Naive thymus-derived CD4-positive, alpha-beta T cell (primary cell): Measurements from ENCODE around the gene LOXL3. TPM values are rescaled to one million over a fixed set of nuclear protein-coding genes. Genes with fewer than 3 reads are reported as not detected.

Experiments
- ATAC-seq: fragments of 150-1000 bp; cut with Tn5 transposase; 2 replicates; pipeline ENCODE4 v1.10.0; 2021; ENCODE audit warnings: mild to moderate bottlenecking, moderate library complexity
- CTCF ChIA-PET: fragments of 350-600 bp; sonication (Branson Sonifier 250); formaldehyde crosslinking; loops from one replicate; lab custom pipeline; 2021; ENCODE audit warnings: antibody characterized with exemption; lab: Charles Lee
- POLR2A ChIA-PET: fragments of 350-600 bp; sonication (Branson Sonifier 250); formaldehyde crosslinking; loops from one replicate; lab custom pipeline; 2021; ENCODE audit warnings: antibody characterized with exemption, inconsistent platforms; lab: Charles Lee
- DNase-seq, 9 donors: peaks; one replicate each; pipeline versions ENCODE4 v3.0.0 to v3.0.0-alpha.2; 2020 to 2022; ENCODE audit warnings: mixed read lengths in 1 of 9
- H3K27ac ChIP-seq: one replicate; pipeline ENCODE4 v1.7.0; 2013; ENCODE audit warnings: mild to moderate bottlenecking, low read depth, low read length, moderate library complexity
- H3K27me3 ChIP-seq, 2 donors: one replicate each; pipeline ENCODE4 v1.7.0; 2013; ENCODE audit warnings: low read length in 2 of 2, mild to moderate bottlenecking in 2 of 2, moderate library complexity in 2 of 2; ENCODE audit not compliant: control insufficient read depth in 2 of 2, insufficient read depth in 2 of 2
- H3K36me3 ChIP-seq, 3 experiments: 1 replicate in 2 of 3; 2 replicates in 1 of 3; pipeline ENCODE4 v1.7.0; 2013; ENCODE audit warnings: low read length in 3 of 3, mild to moderate bottlenecking in 3 of 3, moderate library complexity in 1 of 3; ENCODE audit not compliant: insufficient read depth in 3 of 3, control insufficient read depth in 2 of 3
- H3K4me1 ChIP-seq, 2 donors: one replicate each; pipeline ENCODE4 v1.7.0; 2013; ENCODE audit warnings: low read length in 2 of 2, mild to moderate bottlenecking in 2 of 2, moderate library complexity in 1 of 2; ENCODE audit not compliant: control insufficient read depth in 2 of 2, insufficient read depth in 2 of 2
- H3K4me3 ChIP-seq: 2 replicates; pipeline ENCODE4 v1.7.0; 2013; ENCODE audit warnings: mild to moderate bottlenecking, low read length
- H3K9me3 ChIP-seq, 3 experiments: 1 replicate in 2 of 3; 2 replicates in 1 of 3; pipeline ENCODE4 v1.7.0; 2013; ENCODE audit warnings: low read length in 3 of 3; ENCODE audit not compliant: control insufficient read depth in 2 of 3
- H3K27ac Mint-ChIP-seq, 9 donors: one replicate each; pipeline ENCODE4 v1.8.0; 2020 to 2022; ENCODE audit warnings: mixed read lengths in 9 of 9, mild to moderate bottlenecking in 8 of 9, moderate library complexity in 5 of 9, inconsistent platforms in 2 of 9
- H3K27me3 Mint-ChIP-seq, 5 donors: one replicate each; pipeline ENCODE4 v1.8.0; 2021 to 2022; ENCODE audit warnings: mixed read lengths in 5 of 5, mild to moderate bottlenecking in 1 of 5
- H3K36me3 Mint-ChIP-seq, 5 donors: one replicate each; pipeline ENCODE4 v1.8.0; 2020 to 2022; ENCODE audit warnings: mixed read lengths in 5 of 5, mild to moderate bottlenecking in 3 of 5, inconsistent platforms in 1 of 5
- H3K4me1 Mint-ChIP-seq, 7 donors: one replicate each; pipeline ENCODE4 v1.8.0; 2020 to 2022; ENCODE audit warnings: mixed read lengths in 7 of 7, mild to moderate bottlenecking in 3 of 7, inconsistent platforms in 1 of 7
- H3K4me3 Mint-ChIP-seq, 10 donors: one replicate each; pipeline ENCODE4 v1.8.0; 2020 to 2022; ENCODE audit warnings: mild to moderate bottlenecking in 10 of 10, mixed read lengths in 10 of 10, moderate library complexity in 6 of 10, inconsistent platforms in 2 of 10
- H3K9me3 Mint-ChIP-seq, 11 donors: one replicate each; pipeline ENCODE4 v1.8.0; 2020 to 2022; ENCODE audit warnings: mixed read lengths in 11 of 11, mild to moderate bottlenecking in 4 of 11, inconsistent platforms in 1 of 11, moderate library complexity in 1 of 11
- intact Hi-C, 2 donors: fragments of 100-400 bp; cut with micrococcal nuclease; formaldehyde crosslinking; loops; one replicate each; pipeline ENCODE4 v1.15.1; 2023
- polyA plus RNA-seq, 2 donors: library from polyadenylated mRNA; unstranded; fragments of 300-500 nt; fragmentation: Illumina TruSeq; gene quantifications; one replicate each; pipeline ENCODE4 v1.2.3, GENCODE V29; 2021
- total RNA-seq, 6 experiments: library from RNA in 5 of 6; stranded (reverse) in 5 of 6; gene quantifications; 1 replicate in 5 of 6; 2 replicates in 1 of 6; pipeline ENCODE4 v1.2.3 and lab custom pipeline; 2021 to 2026

The LOXL3 gene
- total and polyA plus RNA-seq, 7 experiments from 2014 or later = 0.17 to 6.9 (median 0.66) TPM; not detected in 1

DNA sequence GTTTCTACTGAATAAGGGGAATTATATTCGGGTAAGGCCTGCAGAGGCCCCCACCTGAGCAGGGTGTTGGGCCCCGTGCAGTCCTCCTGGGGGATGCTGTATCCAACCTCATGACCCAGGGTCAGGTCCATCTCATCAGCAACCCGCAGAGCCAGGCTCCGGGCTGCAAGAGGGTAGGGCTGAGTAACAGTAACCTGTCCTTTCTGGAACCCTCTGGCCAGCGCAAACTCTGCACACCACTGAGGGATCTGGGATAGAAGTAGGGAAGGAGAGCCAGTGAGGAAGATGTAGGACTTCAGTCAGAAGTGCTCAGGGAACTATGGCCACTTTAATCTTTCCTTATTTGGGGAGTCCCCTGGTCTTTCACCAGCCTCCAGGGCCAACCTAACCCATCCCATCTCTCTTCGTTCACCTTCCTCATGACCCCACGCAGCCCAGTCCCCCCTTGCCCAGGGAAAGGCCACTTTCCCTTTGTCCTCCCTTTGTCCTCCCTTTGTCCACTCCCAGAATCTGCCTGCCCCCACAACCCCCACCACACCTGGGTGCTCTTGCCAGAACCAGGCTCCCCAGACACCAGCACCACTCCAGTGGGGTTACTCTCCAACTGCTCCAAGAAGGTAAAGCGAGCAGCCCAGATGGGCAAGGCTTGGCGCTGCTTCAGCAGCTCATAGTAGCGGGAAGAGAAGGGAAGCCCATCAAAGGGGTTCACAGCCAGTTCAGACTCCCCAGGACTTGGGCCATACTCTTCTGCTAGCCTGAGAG lies 28.6 kb downstream of the LOXL3 start:
- CTCF ChIA-PET = interaction anchor here (2.3 kb wide), 1 partner anchor 42 kb away, joined by 6 read pairs; the partner anchor contains the start of genes CCDC142 and TTC31
- H3K27ac Mint-ChIP-seq = no peak overlapping the region
- H3K36me3 ChIP-seq = peaks cover 0 to 33% (median 6%) of the 10 kb centered on the region in 3 experiments

DNA sequence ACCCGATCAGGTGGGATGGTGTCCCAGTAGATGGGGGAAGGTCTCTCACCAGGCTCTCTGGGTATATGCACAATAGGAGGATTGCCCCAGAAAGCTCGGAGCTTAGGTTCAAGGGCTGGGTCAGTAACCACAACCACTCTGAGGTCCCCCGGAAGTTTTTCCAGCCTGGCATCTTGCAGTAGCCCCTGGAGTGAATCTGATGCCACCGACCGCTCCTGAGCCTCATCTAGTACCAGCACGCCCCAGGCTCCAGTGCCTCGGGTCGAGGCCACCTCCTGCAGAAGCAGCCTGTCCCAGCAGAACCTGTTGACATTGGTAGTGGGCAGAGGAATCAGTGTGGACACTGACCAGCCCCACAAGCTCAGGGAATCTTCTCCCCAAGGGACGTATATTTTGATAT lies 29.7 kb downstream of the LOXL3 start:
- Histone ChIP-seq H3K27ac (no peak overlapping the region), H3K9me3 (no peaks in the 10 kb centered on the region), H3K4me3 (no peak overlapping the region), H3K36me3 (peaks cover 0 to 23% (median 6%) of the 10 kb centered on the region in 3 experiments), H3K4me1 (peaks cover 0 to 10% of the 10 kb centered on the region in 2 donors), H3K27me3 (peaks cover 0 to 5% of the 10 kb centered on the region in 2 donors)
- H3K9me3 Mint-ChIP-seq = peaks cover 0 to 2% (median 0%) of the 10 kb centered on the region in 11 donors
- H3K27ac Mint-ChIP-seq = no peak overlapping the region
- POLR2A ChIA-PET = no interaction called here
- CTCF ChIA-PET = no interaction called here
- intact Hi-C loops = no loop called here
- DNase-seq = no peak
- no peak for ATAC-seq
- peaks cover 8 to 29% (median 24%) of the 10 kb centered on the region in 5 donors for H3K36me3 Mint-ChIP-seq
- no peak overlapping the region for H3K4me3 Mint-ChIP-seq
- peaks cover 22 to 24% (median 23%) of the 10 kb centered on the region in 5 donors for H3K27me3 Mint-ChIP-seq
- peaks cover 13 to 28% (median 24%) of the 10 kb centered on the region in 7 donors for H3K4me1 Mint-ChIP-seq

More for the DNA sequence above, 28.6 kb downstream of the LOXL3 start:
- H3K4me1 Mint-ChIP-seq = peaks cover 16 to 29% (median 26%) of the 10 kb centered on the region in 7 donors
- H3K27me3 ChIP-seq = no peaks in the 10 kb centered on the region
- peaks cover 0 to 10% of the 10 kb centered on the region in 2 donors for H3K4me1 ChIP-seq
- H3K36me3 Mint-ChIP-seq = peaks cover 8 to 31% (median 21%) of the 10 kb centered on the region in 5 donors
- no peak overlapping the region for H3K4me3 ChIP-seq
- ATAC-seq = no peak
- POLR2A ChIA-PET = interaction anchor here (1.3 to 2.0 kb wide), 2 partner anchors 10 to 14 kb away, joined by 4 to 8 read pairs; partner anchors contain the start of gene TLX2
- no peak overlapping the region for H3K4me3 Mint-ChIP-seq
- H3K27me3 Mint-ChIP-seq = peaks cover 11 to 13% (median 12%) of the 10 kb centered on the region in 5 donors
- no peaks in the 10 kb centered on the region for H3K9me3 ChIP-seq
- DNase-seq = no peak
- H3K9me3 Mint-ChIP-seq = no peaks in the 10 kb centered on the region
- intact Hi-C loops = loop anchor here in 1 of 2 donors (5.0 kb wide), 2 partner anchors 328 to 598 kb away; partner anchors contain the start of genes DGUOK and MTHFD2
- H3K27ac ChIP-seq = no peak overlapping the region

DNA sequence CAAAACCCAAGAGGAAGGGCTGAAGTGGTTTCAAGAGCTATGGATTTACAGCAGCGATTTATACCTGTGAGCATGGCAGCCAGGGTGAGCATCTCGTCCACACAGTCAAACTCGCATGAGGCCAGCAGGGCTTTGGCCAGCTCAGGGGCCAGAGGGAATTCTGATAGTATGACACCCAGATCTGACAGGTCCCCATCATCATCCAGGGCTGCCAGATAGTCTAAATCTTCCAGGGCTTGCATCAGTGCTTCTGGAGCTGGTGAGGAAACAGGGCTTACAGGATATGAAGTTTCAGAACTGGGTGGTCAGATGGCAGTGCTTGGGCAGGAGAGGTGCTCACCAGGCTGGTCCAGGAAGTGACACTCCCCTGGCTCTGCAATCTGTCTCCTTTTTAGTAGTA lies 31.2 kb downstream of the LOXL3 start:
- H3K27me3 Mint-ChIP-seq = peaks cover 36 to 39% (median 38%) of the 10 kb centered on the region in 5 donors
- no peaks in the 10 kb centered on the region for H3K9me3 ChIP-seq

DNA sequence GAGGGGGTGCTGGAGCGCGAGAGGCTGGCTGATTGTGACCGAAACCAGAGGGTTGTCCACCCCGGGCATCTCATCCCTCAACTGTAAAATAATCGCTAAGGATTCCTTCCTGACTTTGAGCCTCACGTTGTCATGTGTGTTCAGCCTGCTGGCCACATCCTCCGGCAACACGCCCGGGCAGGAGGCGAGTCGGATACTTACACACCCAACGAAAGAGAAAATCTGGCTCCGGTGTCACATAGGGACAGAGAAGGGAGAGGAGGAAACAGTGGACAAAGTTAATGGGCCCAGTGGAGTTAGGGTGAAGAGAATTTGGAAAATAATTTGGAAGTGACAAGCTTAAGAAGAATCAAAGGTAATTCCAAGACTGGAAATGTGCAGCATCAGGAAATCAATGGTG lies 37.1 kb downstream of the LOXL3 start:
- ATAC-seq (no peak), DNase-seq (no peak)
- Histone ChIP-seq H3K9me3 (no peaks in the 10 kb centered on the region), H3K4me1 (peaks cover 10 to 32% of the 10 kb centered on the region in 2 donors), H3K27me3 (peaks cover 12 to 42% of the 10 kb centered on the region in 2 donors), H3K27ac (no peak overlapping the region), H3K4me3 (peak overlapping the region; percentile 28), H3K36me3 (no peaks in the 10 kb centered on the region)
- POLR2A ChIA-PET = interaction anchor here (0.7 to 1.1 kb wide), 3 partner anchors 15 to 452 kb away, joined by 3 read pairs; no protein-coding TSS in a partner anchor
- peaks cover 9 to 25% (median 19%) of the 10 kb centered on the region in 7 donors for H3K4me1 Mint-ChIP-seq
- H3K27ac Mint-ChIP-seq = peak overlapping the region in 2 of 9 donors; percentile 36 to 72
- intact Hi-C loops = loop anchor here (1.0 kb wide), 2 partner anchors 9 to 13 kb away; partner anchors contain the start of genes AUP1 (in 2 of the 2), HTRA2 (in 2 of the 2) and PCGF1 (in 1 of the 2)
- H3K27me3 Mint-ChIP-seq = peaks cover 65 to 81% (median 76%) of the 10 kb centered on the region in 5 donors
- peaks cover 0 to 6% (median 0%) of the 10 kb centered on the region in 11 donors for H3K9me3 Mint-ChIP-seq
- CTCF ChIA-PET = interaction anchor here (0.6 kb wide), 1 partner anchor 77 kb away, joined by 3 read pairs; no protein-coding TSS in a partner anchor
- H3K36me3 Mint-ChIP-seq = peaks cover 0 to 13% (median 4%) of the 10 kb centered on the region in 5 donors
- peak overlapping the region; percentile 66 to 87 (median 80) for H3K4me3 Mint-ChIP-seq

More for the DNA sequence above, 31.2 kb downstream of the LOXL3 start:
- H3K4me1 Mint-ChIP-seq = peaks cover 0 to 17% (median 12%) of the 10 kb centered on the region in 7 donors
- DNase-seq (no peak), ATAC-seq (no peak)
- peaks cover 8 to 23% (median 20%) of the 10 kb centered on the region in 5 donors for H3K36me3 Mint-ChIP-seq
- H3K9me3 Mint-ChIP-seq = peaks cover 0 to 2% (median 0%) of the 10 kb centered on the region in 11 donors
- ChIA-PET CTCF (interaction anchor here (0.7 kb wide), 1 partner anchor 143 kb away, joined by 3 read pairs; no protein-coding TSS in a partner anchor), POLR2A (interaction anchor here (0.7 to 2.3 kb wide), 3 partner anchors 9 to 15 kb away, joined by 3 to 7 read pairs (median 4); partner anchors contain the start of gene PCGF1)
- H3K4me3 ChIP-seq = no peak overlapping the region
- no peak overlapping the region for H3K27ac ChIP-seq
- no peak overlapping the region for H3K4me3 Mint-ChIP-seq
- peaks cover 5 to 9% of the 10 kb centered on the region in 2 donors for H3K27me3 ChIP-seq
- peaks cover 0 to 14% (median 6%) of the 10 kb centered on the region in 3 experiments for H3K36me3 ChIP-seq
- intact Hi-C loops = no loop called here
- H3K27ac Mint-ChIP-seq = no peak overlapping the region
- H3K4me1 ChIP-seq = no peaks in the 10 kb centered on the region

DNA sequence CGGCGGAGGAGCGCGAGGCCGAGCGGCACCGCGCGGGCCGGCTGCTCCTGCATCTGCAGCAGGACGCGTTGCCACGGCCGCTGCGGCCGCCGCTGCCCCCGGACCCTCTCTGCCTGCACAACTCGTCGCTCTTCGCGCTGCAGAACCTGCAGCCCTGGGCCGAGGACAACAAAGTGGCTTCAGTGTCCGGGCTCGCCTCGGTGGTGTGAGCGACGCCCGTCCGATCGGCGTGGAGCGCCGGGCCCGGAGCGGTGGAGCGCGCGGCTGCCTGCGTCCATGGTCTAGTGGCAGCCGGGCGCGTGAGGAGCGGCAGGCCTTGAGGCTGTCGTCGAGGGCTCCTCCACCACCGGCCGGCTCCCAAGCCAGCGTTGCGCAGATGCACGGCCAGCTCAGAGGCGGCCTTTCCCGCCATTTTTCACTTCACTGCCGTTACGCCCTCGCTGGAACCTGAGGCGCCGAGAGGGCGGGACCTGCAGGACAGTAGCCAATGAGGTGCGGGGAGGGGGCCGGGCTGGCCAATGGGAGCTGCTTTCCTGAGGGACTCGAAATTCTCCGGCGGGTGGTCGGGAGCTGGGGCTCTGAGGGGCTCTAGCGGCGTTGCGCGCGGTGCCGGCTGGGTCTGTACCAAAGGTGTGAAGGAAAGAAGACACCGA lies 37.6 kb downstream of the LOXL3 start:
- Histone ChIP-seq H3K4me3 (peak overlapping the region; percentile 28), H3K36me3 (no peaks in the 10 kb centered on the region), H3K27ac (no peak overlapping the region), H3K27me3 (peaks cover 12 to 42% of the 10 kb centered on the region in 2 donors), H3K4me1 (peaks cover 10 to 32% of the 10 kb centered on the region in 2 donors), H3K9me3 (no peaks in the 10 kb centered on the region)
- POLR2A ChIA-PET = interaction anchor here (1.0 to 1.1 kb wide), 2 partner anchors 15 to 23 kb away, joined by 3 read pairs; no protein-coding TSS in a partner anchor
- Mint-ChIP-seq H3K27ac (peak overlapping the region in 1 of 9 donors; percentile 72), H3K36me3 (peaks cover 0 to 13% (median 4%) of the 10 kb centered on the region in 5 donors), H3K27me3 (peaks cover 69 to 83% (median 79%) of the 10 kb centered on the region in 5 donors), H3K9me3 (peaks cover 0 to 6% (median 0%) of the 10 kb centered on the region in 11 donors), H3K4me3 (peak overlapping the region; percentile 66 to 87 (median 80)), H3K4me1 (peaks cover 9 to 25% (median 20%) of the 10 kb centered on the region in 7 donors)
- ATAC-seq = peak; percentile 85
- intact Hi-C loops = loop anchor here (1.0 to 2.0 kb wide), 3 partner anchors 9 to 17 kb away; partner anchors contain the start of genes AUP1 (in 2 of the 2), HTRA2 (in 2 of the 2), LBX2 (in 1 of the 2) and PCGF1 (in 1 of the 2)
- peak; percentile 55 to 80 (median 71) for DNase-seq
- CTCF ChIA-PET = interaction anchor here (0.6 kb wide), 1 partner anchor 77 kb away, joined by 3 read pairs; no protein-coding TSS in a partner anchor
